H1 (cell line): ENCODE data around the gene DPH5.

Experiments used
- ASH2L ChIP-seq: fragments of 200-600, 300-600 bp; sonication (generic); IDR thresholded peaks from one replicate; pipeline ENCODE4 v1.7.1; 2017; ENCODE audit warnings: low read length
- CREB1 ChIP-seq: IDR thresholded peaks from 2 replicates; pipeline ENCODE4 v1.6.1; 2012; ENCODE audit warnings: inconsistent platforms
- EZH2 ChIP-seq: fragments of 200-600 bp; sonication (generic); IDR thresholded peaks from 2 replicates; pipeline ENCODE4 v1.7.1; 2012; ENCODE audit warnings: low read depth, mild to moderate bottlenecking, moderate library complexity, low read length, inconsistent platforms; ENCODE audit not compliant: severe bottlenecking
- POLR2A ChIP-seq, 2 experiments: IDR thresholded peaks; 1 replicate in 1 of 2; 2 replicates in 1 of 2; pipeline ENCODE4 v1.6.1; 2011; ENCODE audit warnings: low read depth in 2 of 2, low read length in 2 of 2, mild to moderate bottlenecking in 2 of 2; ENCODE audit errors: control extremely low read depth in 1 of 2
- POLR2AphosphoS5 ChIP-seq: IDR thresholded peaks from 2 replicates; pipeline ENCODE4 v1.6.1; 2011; ENCODE audit warnings: low read depth, low read length
- RNF2 ChIP-seq: fragments of 200-900, 300-1000 bp; sonication (generic); IDR thresholded peaks from 2 replicates; pipeline ENCODE4 v1.7.1; 2016; ENCODE audit warnings: borderline replicate concordance, low read depth, mild to moderate bottlenecking, antibody characterized with exemption, low read length; ENCODE audit not compliant: poor library complexity, severe bottlenecking; ENCODE audit errors: missing control alignments
- SUZ12 ChIP-seq: fragments of 200-600 bp; sonication (generic); IDR thresholded peaks from 2 replicates; pipeline ENCODE4 v1.6.1; 2012; ENCODE audit warnings: mild to moderate bottlenecking, inconsistent platforms, low read length, moderate library complexity, mixed read lengths
- TF ChIP-seq, protein P1 (sequence below), 3 experiments: IDR thresholded peaks; 1 replicate in 2 of 3; 2 replicates in 1 of 3; pipeline versions ENCODE4 v1.5.1 to v1.6.1; 2011; ENCODE audit warnings: low read length in 3 of 3, mild to moderate bottlenecking in 3 of 3, inconsistent platforms in 2 of 3, low read depth in 1 of 3, moderate library complexity in 1 of 3; ENCODE audit not compliant: insufficient read depth in 1 of 3; ENCODE audit errors: control extremely low read depth in 1 of 3

DNA sequence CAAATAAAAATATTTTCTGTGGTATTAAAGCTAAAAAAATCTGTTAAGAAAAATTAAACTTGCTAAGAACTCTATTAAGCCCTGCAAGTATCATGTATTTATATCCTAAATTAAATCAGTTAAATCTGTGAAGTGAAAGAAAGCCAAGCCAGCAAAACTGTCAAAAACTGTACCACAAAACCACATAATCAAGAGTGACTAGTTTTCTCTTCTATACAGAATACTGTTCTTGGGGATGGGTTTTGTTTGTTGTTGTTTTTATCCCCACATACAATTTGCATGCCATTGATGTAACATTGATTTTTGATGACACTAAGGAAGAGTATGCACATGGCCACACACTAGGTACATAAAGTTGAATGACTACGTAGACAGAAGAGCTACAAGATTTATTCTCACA lies 20.4 kb downstream of the DPH5 start:
- TF ChIP-seq CREB1 (no peak), SUZ12 (no peak), ASH2L (no peak), RNF2 (no peak), POLR2A (IDR thresholded peaks at IDR 0.05; ENCODE audit: control extremely low read depth in 1 of 2, low read depth in 2 of 2, low read length in 2 of 2) (no peak), POLR2AphosphoS5 (no peak), EZH2 (no peak)
- TF ChIP-seq, protein P1, sequence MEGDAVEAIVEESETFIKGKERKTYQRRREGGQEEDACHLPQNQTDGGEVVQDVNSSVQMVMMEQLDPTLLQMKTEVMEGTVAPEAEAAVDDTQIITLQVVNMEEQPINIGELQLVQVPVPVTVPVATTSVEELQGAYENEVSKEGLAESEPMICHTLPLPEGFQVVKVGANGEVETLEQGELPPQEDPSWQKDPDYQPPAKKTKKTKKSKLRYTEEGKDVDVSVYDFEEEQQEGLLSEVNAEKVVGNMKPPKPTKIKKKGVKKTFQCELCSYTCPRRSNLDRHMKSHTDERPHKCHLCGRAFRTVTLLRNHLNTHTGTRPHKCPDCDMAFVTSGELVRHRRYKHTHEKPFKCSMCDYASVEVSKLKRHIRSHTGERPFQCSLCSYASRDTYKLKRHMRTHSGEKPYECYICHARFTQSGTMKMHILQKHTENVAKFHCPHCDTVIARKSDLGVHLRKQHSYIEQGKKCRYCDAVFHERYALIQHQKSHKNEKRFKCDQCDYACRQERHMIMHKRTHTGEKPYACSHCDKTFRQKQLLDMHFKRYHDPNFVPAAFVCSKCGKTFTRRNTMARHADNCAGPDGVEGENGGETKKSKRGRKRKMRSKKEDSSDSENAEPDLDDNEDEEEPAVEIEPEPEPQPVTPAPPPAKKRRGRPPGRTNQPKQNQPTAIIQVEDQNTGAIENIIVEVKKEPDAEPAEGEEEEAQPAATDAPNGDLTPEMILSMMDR (IDR thresholded peaks at IDR 0.05; ENCODE audit: control extremely low read depth in 1 of 3, insufficient read depth in 1 of 3, low read depth in 1 of 3, low read length in 3 of 3) = no peak
